Calu3 (cell line): Measurements from ENCODE around the gene TRIM75. TPM values are rescaled to one million over a fixed set of nuclear protein-coding genes. Genes with fewer than 3 reads are reported as not detected.
"Not testable (repeated sequence)": the region's sequence is repeated elsewhere in the genome, so short reads cannot be mapped to it uniquely, and the experiment has no call there.

Experiments
- BruUV-seq: library from RNA; stranded (reverse); fragments of 400-500 nt; replicated peaks from 2 replicates; lab custom pipeline; 2021; lab: Mats Ljungman, UMichigan
- CTCF ChIA-PET: fragments of 300-600 bp; sonication (Branson Sonifier 250); formaldehyde crosslinking; loops from one replicate; lab custom pipeline; 2022; ENCODE audit warnings: antibody characterized with exemption; lab: Charles Lee
- DNase-seq: peaks from one replicate; pipeline ENCODE4 v3.0.0; 2022
- H3K27ac Mint-ChIP-seq: one replicate; pipeline ENCODE4 v1.8.0; 2022; ENCODE audit warnings: mixed read lengths; ENCODE audit not compliant: unreplicated experiment
- H3K27me3 Mint-ChIP-seq: one replicate; pipeline ENCODE4 v1.8.0; 2022; ENCODE audit warnings: mixed read lengths; ENCODE audit not compliant: unreplicated experiment
- H3K36me3 Mint-ChIP-seq: one replicate; pipeline ENCODE4 v1.8.0; 2022; ENCODE audit warnings: mild to moderate bottlenecking, moderate library complexity, mixed read lengths; ENCODE audit not compliant: insufficient read depth, unreplicated experiment
- H3K4me1 Mint-ChIP-seq: one replicate; pipeline ENCODE4 v1.8.0; 2022; ENCODE audit warnings: mild to moderate bottlenecking, low read depth, mixed read lengths; ENCODE audit not compliant: unreplicated experiment
- H3K4me3 Mint-ChIP-seq: one replicate; pipeline ENCODE4 v1.8.0; 2022; ENCODE audit warnings: mild to moderate bottlenecking, low read depth, moderate library complexity, mixed read lengths; ENCODE audit not compliant: unreplicated experiment
- H3K9me3 Mint-ChIP-seq: one replicate; pipeline ENCODE4 v1.8.0; 2022; ENCODE audit warnings: low read depth, mixed read lengths; ENCODE audit not compliant: unreplicated experiment
- CTCF ChIP-seq: fragments of 200-600 bp; IDR thresholded peaks from one replicate; pipeline ENCODE4 v1.8.0; 2022; ENCODE audit warnings: antibody characterized with exemption; ENCODE audit not compliant: unreplicated experiment
- intact Hi-C: fragments of 100-400 bp; cut with micrococcal nuclease; formaldehyde crosslinking; loops from one replicate; pipeline ENCODE4 v1.10.0; 2022; ENCODE audit not compliant: unreplicated experiment
- total RNA-seq: library from RNA; stranded (reverse); gene quantifications from 2 replicates; pipeline ENCODE4 v1.2.3, GENCODE V29; 2022

TRIM75 gene
- total RNA-seq, 1 experiment from 2014 or later: not detected

DNA sequence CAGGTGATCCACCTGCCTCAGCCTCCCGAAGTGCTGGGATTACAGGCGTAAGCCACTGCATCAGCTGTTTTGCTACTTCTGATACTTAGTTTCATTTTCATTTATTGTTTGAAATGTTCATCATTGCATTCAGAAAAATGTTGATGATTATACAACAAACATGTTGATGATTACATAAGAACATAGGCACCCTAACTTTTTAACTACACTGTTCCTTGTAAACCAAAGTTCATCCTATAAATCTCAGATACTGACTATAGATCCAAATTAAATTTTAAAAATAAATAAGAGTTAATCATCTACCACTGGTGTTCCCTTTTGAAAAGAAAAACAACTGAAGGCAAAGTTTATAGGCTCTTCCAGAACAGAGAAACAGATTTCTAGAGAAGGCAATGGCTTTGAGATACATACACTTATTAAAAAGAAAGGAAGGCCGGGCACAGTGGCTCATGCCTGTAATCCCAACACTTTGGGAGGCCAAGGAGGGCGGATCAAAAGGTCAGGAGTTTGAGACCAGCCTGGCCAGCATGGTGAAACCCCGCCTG, 23.4 kb downstream of the TRIM75 start:
- H3K36me3 Mint-ChIP-seq: peaks cover 6% of the 10 kb centered on the region
- no peaks in the 10 kb centered on the region for H3K9me3 Mint-ChIP-seq
- CTCF ChIA-PET: no interaction called here
- no peak overlapping the region for H3K4me3 Mint-ChIP-seq
- no peak for DNase-seq
- BruUV-seq: no TSS peak
- H3K27me3 Mint-ChIP-seq: no peaks in the 10 kb centered on the region
- TF ChIP-seq CTCF: no peak
- H3K27ac Mint-ChIP-seq: no peak overlapping the region
- H3K4me1 Mint-ChIP-seq: no peaks in the 10 kb centered on the region
- intact Hi-C loops: no loop called here

GRCh38 chr4:165079476-165079875, 25.8 kb downstream of the TRIM75 start:
- Mint-ChIP-seq H3K4me1 (no peaks in the 10 kb centered on the region), H3K27me3 (no peaks in the 10 kb centered on the region), H3K27ac (no peak overlapping the region), H3K9me3 (no peaks in the 10 kb centered on the region), H3K4me3 (no peak overlapping the region), H3K36me3 (no peaks in the 10 kb centered on the region)
- intact Hi-C loops: no loop called here
- no TSS peak for BruUV-seq
- no peak for TF ChIP-seq CTCF
- CTCF ChIA-PET: no interaction called here
- DNase-seq: no peak

DNA sequence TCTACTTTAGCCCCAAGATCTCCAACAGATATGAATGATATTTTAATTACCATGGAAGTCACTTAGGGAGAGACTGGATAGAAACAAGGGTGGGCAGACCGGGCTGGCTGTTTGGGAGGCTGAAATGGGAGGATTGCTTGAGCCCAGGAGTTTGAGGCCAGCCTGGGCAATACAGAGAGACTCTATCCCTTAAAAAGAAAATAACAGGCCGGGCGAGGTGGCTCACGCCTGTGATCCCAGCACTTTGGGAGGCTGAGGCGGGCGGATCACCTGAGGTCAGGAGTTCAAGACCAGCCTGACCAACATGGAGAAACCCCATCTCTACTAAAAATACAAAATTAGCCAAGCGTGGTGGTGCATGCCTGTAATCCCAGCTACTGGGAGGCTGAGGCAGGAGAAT, 31.1 kb downstream of the TRIM75 start:
- H3K4me1 Mint-ChIP-seq, H3K36me3 Mint-ChIP-seq, BruUV-seq, DNase-seq, CTCF ChIA-PET, H3K4me3 Mint-ChIP-seq, H3K27ac Mint-ChIP-seq, H3K9me3 Mint-ChIP-seq, H3K27me3 Mint-ChIP-seq, intact Hi-C loops: not testable (repeated sequence)

- no peak for DNase-seq
- CTCF ChIA-PET: no interaction called here
- Mint-ChIP-seq H3K4me1 (no peaks in the 10 kb centered on the region), H3K36me3 (peaks cover 9% of the 10 kb centered on the region), H3K27ac (no peak overlapping the region), H3K27me3 (no peaks in the 10 kb centered on the region), H3K9me3 (no peaks in the 10 kb centered on the region), H3K4me3 (no peak overlapping the region)
- intact Hi-C loops: no loop called here
- TF ChIP-seq CTCF: no peak
- no TSS peak for BruUV-seq
Measured at GRCh38 chr4:165085946-165086345, 32.3 kb downstream of the TRIM75 start.

DNA sequence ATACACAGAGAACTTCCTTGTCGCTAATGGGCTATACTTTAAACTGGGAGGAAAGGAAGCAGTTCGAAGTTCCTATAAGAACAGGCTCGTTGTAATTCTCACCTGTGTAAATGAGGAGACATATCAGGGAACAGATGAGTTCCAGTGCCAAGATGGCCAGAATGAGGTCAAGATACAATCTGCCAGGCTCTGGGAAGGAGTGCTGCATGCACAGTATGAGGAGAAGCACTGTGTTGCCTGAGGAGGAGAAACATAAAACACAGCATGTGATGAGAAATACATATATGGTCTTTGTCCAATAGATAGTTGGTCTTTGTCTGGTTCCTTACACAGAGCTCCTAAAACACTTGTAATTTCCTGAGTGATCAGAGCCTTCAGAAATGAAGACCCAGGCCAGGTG, 34.7 kb downstream of the TRIM75 start:
- H3K27ac Mint-ChIP-seq: no peak overlapping the region
- H3K36me3 Mint-ChIP-seq: peaks cover 9% of the 10 kb centered on the region
- H3K9me3 Mint-ChIP-seq: no peaks in the 10 kb centered on the region
- CTCF ChIA-PET: interaction anchor here (0.6 kb wide), 1 partner anchor 40 kb away, joined by 5 read pairs; no protein-coding TSS in a partner anchor
- H3K4me1 Mint-ChIP-seq: no peaks in the 10 kb centered on the region
- intact Hi-C loops: no loop called here
- no peaks in the 10 kb centered on the region for H3K27me3 Mint-ChIP-seq
- no peak overlapping the region for H3K4me3 Mint-ChIP-seq
- BruUV-seq: no TSS peak
- TF ChIP-seq CTCF: no peak
- DNase-seq: no peak

- H3K27me3 Mint-ChIP-seq, H3K27ac Mint-ChIP-seq, DNase-seq, H3K36me3 Mint-ChIP-seq, H3K9me3 Mint-ChIP-seq, H3K4me3 Mint-ChIP-seq, BruUV-seq, intact Hi-C loops, H3K4me1 Mint-ChIP-seq: not testable (repeated sequence)
- CTCF ChIA-PET: interaction anchor here (0.7 kb wide), 1 partner anchor 332 kb away, joined by 3 read pairs; no protein-coding TSS in a partner anchor
Measured at GRCh38 chr4:165092187-165092586, 38.5 kb downstream of the TRIM75 start.
